HFF-Myc (cell line): ENCODE data around the gene MED8.

Experiments used
- DNase-seq: peaks from one replicate; pipeline ENCODE4 v3.0.0-alpha.2; 2011; ENCODE audit warnings: low read depth; ENCODE audit errors: extremely low read depth
- H3K4me3 ChIP-seq: replicated peaks from 2 replicates; pipeline ENCODE4 v1.5.1; 2011; ENCODE audit warnings: low read depth, mild to moderate bottlenecking, control low read depth, low read length
- CTCF ChIP-seq: IDR thresholded peaks from 2 replicates; pipeline ENCODE4 v1.5.1; 2012; ENCODE audit warnings: mild to moderate bottlenecking, low read depth, low read length, control low read depth; ENCODE audit errors: missing control alignments

The MED8 gene

GRCh38 chr1:43359696-43360095 is 29.9 kb downstream of the MED8 start:
- TF ChIP-seq CTCF = no peak
- peak overlapping the region; percentile 87 for H3K4me3 ChIP-seq
- no peak for DNase-seq

GRCh38 chr1:43358746-43359693 is 30.6 kb downstream of the MED8 start, which contains the start of gene CDC20:
Gene CDC20, plus strand, starts transcription at chr1:43358981. Its CDS starts 235 bp downstream, at chr1:43359216.
- DNase-seq = peak; percentile 91
- peak within 1 kb of the TSS; percentile 87 for H3K4me3 ChIP-seq
- TF ChIP-seq CTCF = no peak

GRCh38 chr1:43358121-43358745 is 31.4 kb downstream of the MED8 start:
- peak; percentile 42 for DNase-seq
- H3K4me3 ChIP-seq = peak overlapping the region; percentile 87
- peak; percentile 60 for TF ChIP-seq CTCF

- no peak for DNase-seq
- TF ChIP-seq CTCF = no peak
- no peak overlapping the region for H3K4me3 ChIP-seq
Measured at GRCh38 chr1:43357251-43357650, 32.3 kb downstream of the MED8 start.

GRCh38 chr1:43354936-43355335 is 34.7 kb downstream of the MED8 start:
- no peak for TF ChIP-seq CTCF
- no peak for DNase-seq
- no peak overlapping the region for H3K4me3 ChIP-seq

GRCh38 chr1:43354471-43354870 is 35.1 kb downstream of the MED8 start:
- no peak for DNase-seq
- TF ChIP-seq CTCF = no peak

More at GRCh38 chr1:43354471-43354870, 35.1 kb downstream of the MED8 start:
- no peak overlapping the region for H3K4me3 ChIP-seq
